DOHH2 (cell line): Measurements from ENCODE around the gene GMDS.

ENCODE experiments used
- H3F3A ChIP-seq: fragments of 200-600 bp; sonication (generic), shearing (Covaris generic); 2 replicates; pipeline ENCODE4 v1.6.0; 2016; ENCODE audit warnings: antibody characterized with exemption, mild to moderate bottlenecking; ENCODE audit not compliant: control insufficient read depth, insufficient read depth
- H3K27ac ChIP-seq: fragments of 200-600 bp; sonication (generic); 2 replicates; pipeline ENCODE4 v1.5.1; 2014; ENCODE audit warnings: low read depth, mild to moderate bottlenecking, low read length, moderate library complexity
- H3K27me3 ChIP-seq: fragments of 200-600 bp; sonication (generic); 2 replicates; pipeline ENCODE4 v1.6.1; 2014; ENCODE audit warnings: mild to moderate bottlenecking, low read length, mixed read lengths; ENCODE audit not compliant: control insufficient read depth
- H3K36me3 ChIP-seq: fragments of 200-600 bp; sonication (generic); 2 replicates; pipeline ENCODE4 v1.6.1; 2014; ENCODE audit warnings: mild to moderate bottlenecking, low read length, moderate library complexity, mixed read lengths; ENCODE audit not compliant: control insufficient read depth
- H3K4me1 ChIP-seq: fragments of 200-600 bp; sonication (generic); 2 replicates; pipeline ENCODE4 v1.6.1; 2014; ENCODE audit warnings: mild to moderate bottlenecking, low read length, mixed read lengths; ENCODE audit not compliant: control insufficient read depth
- H3K4me2 ChIP-seq: fragments of 200-600 bp; sonication (generic); 2 replicates; pipeline ENCODE4 v1.6.0; 2014; ENCODE audit warnings: mild to moderate bottlenecking, low read length, moderate library complexity
- H3K4me3 ChIP-seq: fragments of 200-600 bp; sonication (generic); 2 replicates; pipeline ENCODE4 v1.5.1; 2014; ENCODE audit warnings: mild to moderate bottlenecking, low read length, mixed read lengths
- H3K79me2 ChIP-seq: fragments of 200-600 bp; sonication (generic); 2 replicates; pipeline ENCODE4 v1.6.1; 2014; ENCODE audit warnings: mild to moderate bottlenecking, low read length, mixed read lengths; ENCODE audit not compliant: control insufficient read depth
- H3K9me2 ChIP-seq: fragments of 200-600 bp; sonication (generic); replicated peaks from 2 replicates; pipeline ENCODE4 v1.6.1; 2014; ENCODE audit warnings: mild to moderate bottlenecking, low read length, mixed read lengths; ENCODE audit not compliant: control insufficient read depth
- H3K9me3 ChIP-seq: fragments of 200-600 bp; sonication (generic); 2 replicates; pipeline ENCODE4 v1.6.1; 2014; ENCODE audit warnings: antibody characterized with exemption, low read length, mixed read lengths; ENCODE audit not compliant: control insufficient read depth, insufficient read depth
- H4K20me1 ChIP-seq: fragments of 200-600 bp; sonication (generic); 2 replicates; pipeline ENCODE4 v1.6.0; 2014; ENCODE audit warnings: low read depth, mild to moderate bottlenecking, antibody characterized with exemption, low read length, moderate library complexity; ENCODE audit not compliant: control insufficient read depth, insufficient read depth
- CTCF ChIP-seq: fragments of 200-600 bp; sonication (generic); IDR thresholded peaks from one replicate; pipeline ENCODE4 v1.5.1; 2014; ENCODE audit warnings: antibody characterized with exemption, mild to moderate bottlenecking, low read depth, low read length; ENCODE audit not compliant: poor library complexity, severe bottlenecking
- EZH2phosphoT487 ChIP-seq: fragments of 200-600 bp; sonication (generic); IDR thresholded peaks from 2 replicates; pipeline ENCODE4 v1.6.1; 2017; ENCODE audit warnings: borderline replicate concordance, mild to moderate bottlenecking, antibody characterized with exemption, low read length, moderate library complexity, mixed read lengths

GMDS gene

GRCh38 chr6:2173203-2173961 is 72.0 kb downstream of the GMDS start:
- Histone ChIP-seq H4K20me1 (no peaks in the 10 kb centered on the region), H3K4me1 (no peaks in the 10 kb centered on the region), H3K36me3 (no peaks in the 10 kb centered on the region), H3K4me2 (no peak overlapping the region), H3F3A (no peaks in the 10 kb centered on the region), H3K4me3 (no peak overlapping the region), H3K27ac (no peak overlapping the region), H3K79me2 (0 out of 2 replicates have a peak, but pooled peaks cover 2% of the 10 kb centered on the region), H3K27me3 (no peaks in the 10 kb centered on the region), H3K9me2 (no peaks in the 10 kb centered on the region), H3K9me3 (no peaks in the 10 kb centered on the region)
- TF ChIP-seq CTCF (no peak), EZH2phosphoT487 (no peak)

DNA sequence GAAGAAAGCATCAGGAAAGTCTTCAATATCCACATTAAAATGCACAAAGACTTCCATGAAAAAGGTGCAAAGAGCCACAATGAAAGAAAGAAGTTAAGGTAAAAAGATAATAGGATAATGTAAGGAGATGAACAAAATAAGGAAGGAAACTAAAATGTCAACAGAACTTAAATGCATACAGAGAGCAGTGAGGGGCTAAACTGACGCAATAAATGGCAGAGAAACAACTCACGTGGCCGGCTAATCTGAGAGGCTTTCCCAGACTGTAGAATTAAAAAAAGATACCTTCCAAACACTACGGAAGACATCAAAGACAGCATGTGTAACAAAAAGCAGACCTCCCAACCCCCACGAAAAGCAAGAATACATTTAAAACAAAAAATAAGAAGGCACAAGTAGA is 73.7 kb downstream of the GMDS start:
- H4K20me1 ChIP-seq, result no peaks in the 10 kb centered on the region
- no peaks in the 10 kb centered on the region for H3K36me3 ChIP-seq
- H3K9me3 ChIP-seq, result no peaks in the 10 kb centered on the region
- no peaks in the 10 kb centered on the region for H3F3A ChIP-seq
- no peaks in the 10 kb centered on the region for H3K9me2 ChIP-seq
- H3K27ac ChIP-seq, result no peak overlapping the region
- no peaks in the 10 kb centered on the region for H3K27me3 ChIP-seq
- H3K79me2 ChIP-seq, result 0 out of 2 replicates have a peak, but pooled peaks cover 2% of the 10 kb centered on the region
- 0 out of 2 replicates have a peak, but pooled peaks cover 3% of the 10 kb centered on the region for H3K4me1 ChIP-seq
- H3K4me3 ChIP-seq, result no peak overlapping the region
- TF ChIP-seq CTCF (no peak), EZH2phosphoT487 (no peak)
- H3K4me2 ChIP-seq, result no peak overlapping the region

- Histone ChIP-seq H3K4me1 (0 out of 2 replicates have a peak, but pooled peaks cover 3% of the 10 kb centered on the region), H3K4me3 (no peak overlapping the region), H3K9me2 (no peaks in the 10 kb centered on the region), H3K9me3 (no peaks in the 10 kb centered on the region), H3K27ac (no peak overlapping the region), H3K79me2 (no peaks in the 10 kb centered on the region), H3K4me2 (no peak overlapping the region), H4K20me1 (no peaks in the 10 kb centered on the region), H3F3A (no peaks in the 10 kb centered on the region), H3K27me3 (no peaks in the 10 kb centered on the region), H3K36me3 (no peaks in the 10 kb centered on the region)
- TF ChIP-seq EZH2phosphoT487 (no peak), CTCF (no peak)
These were observed 76.9 kb downstream of the GMDS start for GRCh38 chr6:2168480-2168879.
